Measurements from ENCODE around the gene ITGA3.

DNA sequence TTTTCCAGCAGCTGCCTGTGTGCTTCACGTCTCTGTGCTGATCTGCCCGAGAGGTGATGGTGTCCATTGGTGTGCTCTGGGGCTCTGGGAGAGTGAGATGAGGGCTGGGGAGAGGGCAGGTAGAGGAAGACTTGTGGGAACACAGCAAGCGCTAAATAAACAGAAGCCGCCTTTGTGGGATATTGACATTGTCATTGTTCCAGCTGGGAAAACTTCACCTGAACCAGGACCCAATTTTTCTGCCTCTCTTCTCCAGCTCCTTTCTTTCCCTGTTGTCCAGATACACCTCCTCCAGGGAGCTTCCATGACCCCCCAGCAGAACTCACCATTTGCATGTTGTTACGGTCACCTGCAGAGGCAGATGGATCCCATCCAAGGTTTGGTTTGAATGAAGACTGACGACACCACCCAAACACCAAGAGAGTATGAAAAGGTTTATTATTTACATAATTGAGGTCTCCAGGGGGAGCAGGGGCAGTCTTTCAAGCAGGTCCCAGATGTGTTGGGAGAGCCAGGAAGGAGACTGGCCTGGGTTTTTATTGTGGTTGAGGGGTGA, 3.6 kb upstream of the ITGA3 start:
- TF ChIP-seq, protein P1, sequence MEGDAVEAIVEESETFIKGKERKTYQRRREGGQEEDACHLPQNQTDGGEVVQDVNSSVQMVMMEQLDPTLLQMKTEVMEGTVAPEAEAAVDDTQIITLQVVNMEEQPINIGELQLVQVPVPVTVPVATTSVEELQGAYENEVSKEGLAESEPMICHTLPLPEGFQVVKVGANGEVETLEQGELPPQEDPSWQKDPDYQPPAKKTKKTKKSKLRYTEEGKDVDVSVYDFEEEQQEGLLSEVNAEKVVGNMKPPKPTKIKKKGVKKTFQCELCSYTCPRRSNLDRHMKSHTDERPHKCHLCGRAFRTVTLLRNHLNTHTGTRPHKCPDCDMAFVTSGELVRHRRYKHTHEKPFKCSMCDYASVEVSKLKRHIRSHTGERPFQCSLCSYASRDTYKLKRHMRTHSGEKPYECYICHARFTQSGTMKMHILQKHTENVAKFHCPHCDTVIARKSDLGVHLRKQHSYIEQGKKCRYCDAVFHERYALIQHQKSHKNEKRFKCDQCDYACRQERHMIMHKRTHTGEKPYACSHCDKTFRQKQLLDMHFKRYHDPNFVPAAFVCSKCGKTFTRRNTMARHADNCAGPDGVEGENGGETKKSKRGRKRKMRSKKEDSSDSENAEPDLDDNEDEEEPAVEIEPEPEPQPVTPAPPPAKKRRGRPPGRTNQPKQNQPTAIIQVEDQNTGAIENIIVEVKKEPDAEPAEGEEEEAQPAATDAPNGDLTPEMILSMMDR (IDR thresholded peaks at IDR 0.05; ENCODE audit: low read depth, low read length, missing input control): no peak
- TF ChIP-seq JUND (IDR thresholded peaks at IDR 0.05): no peak
- TF ChIP-seq, protein P2, sequence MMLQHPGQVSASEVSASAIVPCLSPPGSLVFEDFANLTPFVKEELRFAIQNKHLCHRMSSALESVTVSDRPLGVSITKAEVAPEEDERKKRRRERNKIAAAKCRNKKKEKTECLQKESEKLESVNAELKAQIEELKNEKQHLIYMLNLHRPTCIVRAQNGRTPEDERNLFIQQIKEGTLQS (IDR thresholded peaks at IDR 0.05): no peak
- no peak for TF ChIP-seq GABPA (IDR thresholded peaks at IDR 0.05 in 1 of 2, conservative IDR thresholded peaks at IDR 0.05 in 1 of 2)
- no peak for TF ChIP-seq NR2F2 (IDR thresholded peaks at IDR 0.05)
- no peak for TF ChIP-seq RAD21 (IDR thresholded peaks at IDR 0.05)
- TF ChIP-seq, protein P3, sequence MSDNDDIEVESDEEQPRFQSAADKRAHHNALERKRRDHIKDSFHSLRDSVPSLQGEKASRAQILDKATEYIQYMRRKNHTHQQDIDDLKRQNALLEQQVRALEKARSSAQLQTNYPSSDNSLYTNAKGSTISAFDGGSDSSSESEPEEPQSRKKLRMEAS (IDR thresholded peaks at IDR 0.05): no peak
- TF ChIP-seq, protein P4, sequence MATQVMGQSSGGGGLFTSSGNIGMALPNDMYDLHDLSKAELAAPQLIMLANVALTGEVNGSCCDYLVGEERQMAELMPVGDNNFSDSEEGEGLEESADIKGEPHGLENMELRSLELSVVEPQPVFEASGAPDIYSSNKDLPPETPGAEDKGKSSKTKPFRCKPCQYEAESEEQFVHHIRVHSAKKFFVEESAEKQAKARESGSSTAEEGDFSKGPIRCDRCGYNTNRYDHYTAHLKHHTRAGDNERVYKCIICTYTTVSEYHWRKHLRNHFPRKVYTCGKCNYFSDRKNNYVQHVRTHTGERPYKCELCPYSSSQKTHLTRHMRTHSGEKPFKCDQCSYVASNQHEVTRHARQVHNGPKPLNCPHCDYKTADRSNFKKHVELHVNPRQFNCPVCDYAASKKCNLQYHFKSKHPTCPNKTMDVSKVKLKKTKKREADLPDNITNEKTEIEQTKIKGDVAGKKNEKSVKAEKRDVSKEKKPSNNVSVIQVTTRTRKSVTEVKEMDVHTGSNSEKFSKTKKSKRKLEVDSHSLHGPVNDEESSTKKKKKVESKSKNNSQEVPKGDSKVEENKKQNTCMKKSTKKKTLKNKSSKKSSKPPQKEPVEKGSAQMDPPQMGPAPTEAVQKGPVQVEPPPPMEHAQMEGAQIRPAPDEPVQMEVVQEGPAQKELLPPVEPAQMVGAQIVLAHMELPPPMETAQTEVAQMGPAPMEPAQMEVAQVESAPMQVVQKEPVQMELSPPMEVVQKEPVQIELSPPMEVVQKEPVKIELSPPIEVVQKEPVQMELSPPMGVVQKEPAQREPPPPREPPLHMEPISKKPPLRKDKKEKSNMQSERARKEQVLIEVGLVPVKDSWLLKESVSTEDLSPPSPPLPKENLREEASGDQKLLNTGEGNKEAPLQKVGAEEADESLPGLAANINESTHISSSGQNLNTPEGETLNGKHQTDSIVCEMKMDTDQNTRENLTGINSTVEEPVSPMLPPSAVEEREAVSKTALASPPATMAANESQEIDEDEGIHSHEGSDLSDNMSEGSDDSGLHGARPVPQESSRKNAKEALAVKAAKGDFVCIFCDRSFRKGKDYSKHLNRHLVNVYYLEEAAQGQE (IDR thresholded peaks at IDR 0.05): no peak
- TF ChIP-seq EGR1 (IDR thresholded peaks at IDR 0.05; ENCODE audit: low read depth in 2 of 2): no peak
- TF ChIP-seq TAF1 (conservative IDR thresholded peaks at IDR 0.05): no peak
